OCI-LY3 (cell line): ENCODE results near the gene THEMIS2.
"Not testable (repeated sequence)": the region's sequence is repeated elsewhere in the genome, so short reads cannot be mapped to it uniquely, and the experiment has no call there.

Source experiments
- H2AFZ ChIP-seq: fragments of 200-600, 300-600 bp; shearing (Covaris generic); 2 replicates; pipeline ENCODE4 v1.6.0; 2014; ENCODE audit warnings: antibody characterized with exemption, low read depth, low read length
- H3K27ac ChIP-seq: fragments of 200-600, 300-600 bp; sonication (generic); 2 replicates; pipeline ENCODE4 v1.5.1; 2014; ENCODE audit warnings: mild to moderate bottlenecking, low read length, moderate library complexity, mixed read lengths
- H3K27me3 ChIP-seq: fragments of 200-600, 300-600 bp; sonication (generic); 2 replicates; pipeline ENCODE4 v1.6.1; 2014; ENCODE audit warnings: low read depth, low read length, mixed read lengths
- H3K36me3 ChIP-seq: fragments of 200-600, 300-600 bp; sonication (generic); replicated peaks from 2 replicates; pipeline ENCODE3; 2014; ENCODE audit warnings: low read depth, low read length, mixed read lengths
- H3K4me1 ChIP-seq: fragments of 300-600, 200-600 bp; sonication (generic); 2 replicates; pipeline ENCODE4 v1.6.1; 2014; ENCODE audit warnings: low read length, mixed read lengths
- H3K4me2 ChIP-seq: fragments of 200-600, 300-600 bp; sonication (generic); 2 replicates; pipeline ENCODE4 v1.6.1; 2014; ENCODE audit warnings: low read length, mixed read lengths
- H3K4me3 ChIP-seq: fragments of 300-600, 200-600 bp; sonication (generic); 2 replicates; pipeline ENCODE4 v1.5.1; 2014; ENCODE audit warnings: antibody characterized with exemption, mild to moderate bottlenecking, low read length, moderate library complexity
- H3K79me2 ChIP-seq: fragments of 300-600, 200-600 bp; shearing (Covaris generic); 2 replicates; pipeline ENCODE4 v1.6.1; 2014; ENCODE audit warnings: mild to moderate bottlenecking, low read length, mixed read lengths
- H3K9ac ChIP-seq: fragments of 300-600, 200-600 bp; shearing (Covaris generic); 2 replicates; pipeline ENCODE4 v1.6.0; 2014; ENCODE audit warnings: mild to moderate bottlenecking, low read length, moderate library complexity
- H3K9me3 ChIP-seq: fragments of 200-600, 300-600 bp; shearing (Covaris generic); 2 replicates; pipeline ENCODE4 v1.6.1; 2014; ENCODE audit warnings: low read length, mixed read lengths; ENCODE audit not compliant: insufficient read depth
- H4K20me1 ChIP-seq: fragments of 200-600, 300-600 bp; sonication (generic); 2 replicates; pipeline ENCODE4 v1.6.1; 2016; ENCODE audit warnings: low read length, mixed read lengths; ENCODE audit not compliant: insufficient read depth
- EZH2phosphoT487 ChIP-seq: fragments of 200-600 bp; shearing (Covaris generic); IDR thresholded peaks from 2 replicates; pipeline ENCODE4 v1.6.1; 2018; ENCODE audit warnings: antibody characterized with exemption, mixed run types, low read depth
- TF ChIP-seq, protein P1 (sequence below): fragments of 200-600, 300-600 bp; sonication (generic); IDR thresholded peaks from 2 replicates; pipeline ENCODE4 v1.5.1; 2014; ENCODE audit warnings: antibody characterized with exemption, low read length, low read depth

The THEMIS2 gene

DNA sequence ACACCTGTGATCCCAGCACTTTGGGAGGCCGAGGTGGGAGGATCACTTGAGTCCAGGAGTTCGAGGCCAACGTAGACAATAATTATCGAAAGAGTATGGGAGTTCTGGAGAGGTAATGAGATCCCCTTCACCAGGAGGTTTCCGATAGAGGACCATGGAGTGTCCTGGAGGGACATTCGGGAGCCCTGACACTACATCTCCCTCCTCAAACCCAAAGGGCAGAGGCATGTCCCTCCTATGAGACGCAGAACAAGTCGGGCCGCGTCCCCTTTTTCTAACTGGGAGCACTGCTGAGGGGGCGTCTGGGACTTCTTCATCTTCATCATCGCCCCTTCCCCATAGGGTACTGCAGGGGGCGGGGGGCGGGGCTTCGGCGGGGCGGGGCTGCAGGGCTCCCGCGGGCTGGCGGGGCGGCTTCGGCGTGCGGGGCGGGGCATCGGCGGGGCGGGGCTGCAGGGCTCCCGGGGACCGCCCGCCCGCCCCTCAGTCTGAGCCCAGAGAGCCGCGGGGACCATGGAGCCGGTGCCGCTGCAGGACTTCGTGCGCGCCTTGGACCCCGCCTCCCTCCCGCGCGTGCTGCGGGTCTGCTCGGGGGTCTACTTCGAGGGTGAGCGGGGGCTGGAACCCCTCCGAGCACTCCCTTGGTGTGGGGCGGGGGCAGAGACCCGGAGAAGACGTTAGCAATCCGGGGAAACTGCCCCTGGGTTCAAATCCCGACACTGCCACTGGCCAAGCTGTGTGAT, at the start of gene THEMIS2:
TSS of gene THEMIS2 (plus strand) at position 486 of the 743 bp plus-strand sequence. CDS start at position 514, 28 bp downstream.
- H2AFZ ChIP-seq, result peak within 1 kb of the TSS; percentile 59

DNA sequence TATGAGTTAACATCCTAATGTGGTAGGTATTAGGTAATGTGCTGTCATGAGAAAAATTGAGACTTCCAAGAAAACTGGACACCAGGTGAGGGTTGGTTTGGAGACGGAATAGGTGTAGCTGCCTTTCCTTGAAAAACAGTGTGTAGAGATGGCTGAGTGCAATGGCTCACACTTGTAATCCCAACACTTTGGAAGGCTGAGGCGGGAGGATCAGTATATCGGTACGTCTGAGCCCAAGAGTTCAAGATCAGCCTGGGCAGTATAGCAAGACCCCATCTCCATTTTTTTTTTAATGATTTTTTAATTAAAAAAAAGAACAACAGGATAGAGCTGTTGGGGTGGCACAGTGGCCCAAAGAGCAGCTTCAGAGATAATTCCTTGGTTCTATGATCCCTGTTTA, 48.6 kb upstream of the THEMIS2 start:
- no peaks in the 10 kb centered on the region for H3K27me3 ChIP-seq

More for the DNA sequence above, at the start of gene THEMIS2:
- Histone ChIP-seq H3K4me1 (peaks cover 28% of the 10 kb centered on the region), H3K9me3 (no peaks in the 10 kb centered on the region), H4K20me1 (no peaks in the 10 kb centered on the region), H3K4me3 (peak within 1 kb of the TSS; percentile 84), H3K36me3 (no peaks in the 10 kb centered on the region), H3K79me2 (no peaks in the 10 kb centered on the region), H3K27ac (no peak within 1 kb of the TSS), H3K27me3 (peaks cover 5% of the 10 kb centered on the region; the same call in 1 of the 2 replicates), H3K9ac (peak within 1 kb of the TSS; percentile 45; the same call in 1 of the 2 replicates), H3K4me2 (peak within 1 kb of the TSS; percentile 86)
- no peak for TF ChIP-seq EZH2phosphoT487
- TF ChIP-seq, protein P1, sequence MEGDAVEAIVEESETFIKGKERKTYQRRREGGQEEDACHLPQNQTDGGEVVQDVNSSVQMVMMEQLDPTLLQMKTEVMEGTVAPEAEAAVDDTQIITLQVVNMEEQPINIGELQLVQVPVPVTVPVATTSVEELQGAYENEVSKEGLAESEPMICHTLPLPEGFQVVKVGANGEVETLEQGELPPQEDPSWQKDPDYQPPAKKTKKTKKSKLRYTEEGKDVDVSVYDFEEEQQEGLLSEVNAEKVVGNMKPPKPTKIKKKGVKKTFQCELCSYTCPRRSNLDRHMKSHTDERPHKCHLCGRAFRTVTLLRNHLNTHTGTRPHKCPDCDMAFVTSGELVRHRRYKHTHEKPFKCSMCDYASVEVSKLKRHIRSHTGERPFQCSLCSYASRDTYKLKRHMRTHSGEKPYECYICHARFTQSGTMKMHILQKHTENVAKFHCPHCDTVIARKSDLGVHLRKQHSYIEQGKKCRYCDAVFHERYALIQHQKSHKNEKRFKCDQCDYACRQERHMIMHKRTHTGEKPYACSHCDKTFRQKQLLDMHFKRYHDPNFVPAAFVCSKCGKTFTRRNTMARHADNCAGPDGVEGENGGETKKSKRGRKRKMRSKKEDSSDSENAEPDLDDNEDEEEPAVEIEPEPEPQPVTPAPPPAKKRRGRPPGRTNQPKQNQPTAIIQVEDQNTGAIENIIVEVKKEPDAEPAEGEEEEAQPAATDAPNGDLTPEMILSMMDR, result no peak

DNA sequence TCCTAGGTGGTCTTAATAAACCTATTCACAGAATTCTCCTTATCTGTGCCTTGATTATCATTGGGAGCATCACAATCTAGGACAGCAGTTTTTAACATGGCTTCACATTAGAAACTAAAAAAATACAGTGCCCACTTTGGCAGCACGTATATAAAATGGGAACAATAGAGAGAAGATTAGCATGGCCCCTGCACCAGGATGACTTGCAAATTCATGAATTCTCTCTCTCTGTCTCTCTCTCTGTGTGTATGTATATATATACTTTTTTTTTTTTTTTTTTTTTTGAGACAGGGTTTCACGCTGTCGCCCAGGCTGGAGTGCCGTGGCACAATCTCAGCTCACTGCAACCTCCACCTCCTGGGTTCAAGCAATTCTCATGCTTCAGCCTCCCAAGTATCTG, 47.9 kb upstream of the THEMIS2 start:
- no peaks in the 10 kb centered on the region for H3K79me2 ChIP-seq
- H3K9me3 ChIP-seq, result no peaks in the 10 kb centered on the region
- H3K36me3 ChIP-seq, result peaks cover 6% of the 10 kb centered on the region
- no peak overlapping the region for H3K27ac ChIP-seq
- no peak overlapping the region for H2AFZ ChIP-seq
- no peak overlapping the region for H3K4me2 ChIP-seq
- no peaks in the 10 kb centered on the region for H3K4me1 ChIP-seq
- H4K20me1 ChIP-seq, result no peaks in the 10 kb centered on the region
- no peak for TF ChIP-seq EZH2phosphoT487
- TF ChIP-seq, protein P1, result no peak
- H3K27me3 ChIP-seq, result no peaks in the 10 kb centered on the region
- no peak overlapping the region for H3K9ac ChIP-seq
- no peak overlapping the region for H3K4me3 ChIP-seq

More for the DNA sequence above, 48.6 kb upstream of the THEMIS2 start:
- no peak overlapping the region for H3K27ac ChIP-seq
- H4K20me1 ChIP-seq, result no peaks in the 10 kb centered on the region
- H3K36me3 ChIP-seq, result peaks cover 8% of the 10 kb centered on the region
- H2AFZ ChIP-seq, result no peak overlapping the region
- no peak overlapping the region for H3K9ac ChIP-seq
- no peaks in the 10 kb centered on the region for H3K4me1 ChIP-seq
- H3K4me3 ChIP-seq, result no peak overlapping the region
- no peak overlapping the region for H3K4me2 ChIP-seq
- no peak for TF ChIP-seq EZH2phosphoT487
- TF ChIP-seq, protein P1, result no peak
- H3K79me2 ChIP-seq, result no peaks in the 10 kb centered on the region
- H3K9me3 ChIP-seq, result no peaks in the 10 kb centered on the region

DNA sequence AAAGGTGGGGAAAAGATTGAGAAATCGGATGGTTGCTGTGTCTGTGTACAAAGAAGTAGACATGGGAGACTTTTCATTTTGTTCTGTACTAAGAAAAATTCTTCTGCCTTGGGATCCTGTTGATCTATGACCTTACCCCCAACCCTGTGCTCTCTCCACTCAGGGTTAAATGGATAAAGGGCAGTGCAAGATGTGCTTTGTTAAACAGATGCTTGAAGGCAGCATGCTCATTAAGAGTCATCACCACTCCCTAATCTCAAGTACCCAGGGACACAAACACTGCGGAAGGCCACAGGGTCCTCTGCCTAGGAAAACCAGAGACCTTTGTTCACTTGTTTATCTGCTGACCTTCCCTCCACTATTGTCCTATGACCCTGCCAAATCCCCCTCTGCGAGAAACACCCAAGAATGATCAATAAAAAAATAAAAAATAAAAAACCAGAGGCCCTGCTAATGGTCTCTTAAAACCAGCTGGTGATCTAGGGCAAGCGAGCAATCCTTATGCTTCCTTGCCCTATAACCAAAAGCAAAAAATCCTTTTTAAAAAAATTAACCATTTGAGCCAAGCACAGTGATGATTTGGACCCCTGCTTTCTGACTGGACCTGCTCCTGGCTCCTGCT, 42.9 kb upstream of the THEMIS2 start:
- Histone ChIP-seq H3K4me1 (peaks cover 11% of the 10 kb centered on the region), H3K79me2 (peaks cover 39% of the 10 kb centered on the region), H3K4me3 (peak overlapping the region; percentile 99), H3K36me3 (peaks cover 10% of the 10 kb centered on the region), H4K20me1 (peaks cover 11% of the 10 kb centered on the region), H3K4me2 (peak overlapping the region; percentile 47)
- not testable (repeated sequence) for H3K27ac ChIP-seq, H2AFZ ChIP-seq, H3K27me3 ChIP-seq, H3K9ac ChIP-seq, H3K9me3 ChIP-seq
